IPS-18a (cell line): ENCODE measurements around the gene ASB16.
"Not testable (repeated sequence)": the region's sequence is repeated elsewhere in the genome, so short reads cannot be mapped to it uniquely, and the experiment has no call there.

Source experiments
- H3K27ac ChIP-seq: one replicate; pipeline ENCODE4 v1.5.1; 2013; ENCODE audit warnings: low read length
- H3K27me3 ChIP-seq: one replicate; pipeline ENCODE4 v1.6.1; 2013; ENCODE audit warnings: mild to moderate bottlenecking, low read length; ENCODE audit not compliant: control insufficient read depth, insufficient read depth
- H3K36me3 ChIP-seq: one replicate; pipeline ENCODE4 v1.6.1; 2013; ENCODE audit warnings: low read depth, low read length; ENCODE audit not compliant: control insufficient read depth
- H3K4me1 ChIP-seq: one replicate; pipeline ENCODE4 v1.6.1; 2013; ENCODE audit warnings: low read depth, low read length; ENCODE audit not compliant: control insufficient read depth
- H3K4me3 ChIP-seq: one replicate; pipeline ENCODE4 v1.5.1; 2013; ENCODE audit warnings: low read length
- H3K9ac ChIP-seq: one replicate; pipeline ENCODE4 v1.6.1; 2013; ENCODE audit warnings: mild to moderate bottlenecking, low read length, moderate library complexity
- H3K9me3 ChIP-seq: one replicate; pipeline ENCODE4 v1.6.1; 2013; ENCODE audit warnings: low read depth, low read length; ENCODE audit not compliant: control insufficient read depth

The ASB16 gene, protein sequence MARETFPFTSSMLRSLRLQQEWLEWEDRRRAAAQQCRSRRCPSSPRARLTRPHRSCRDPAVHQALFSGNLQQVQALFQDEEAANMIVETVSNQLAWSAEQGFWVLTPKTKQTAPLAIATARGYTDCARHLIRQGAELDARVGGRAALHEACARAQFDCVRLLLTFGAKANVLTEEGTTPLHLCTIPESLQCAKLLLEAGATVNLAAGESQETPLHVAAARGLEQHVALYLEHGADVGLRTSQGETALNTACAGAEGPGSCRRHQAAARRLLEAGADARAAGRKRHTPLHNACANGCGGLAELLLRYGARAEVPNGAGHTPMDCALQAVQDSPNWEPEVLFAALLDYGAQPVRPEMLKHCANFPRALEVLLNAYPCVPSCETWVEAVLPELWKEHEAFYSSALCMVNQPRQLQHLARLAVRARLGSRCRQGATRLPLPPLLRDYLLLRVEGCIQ

DNA sequence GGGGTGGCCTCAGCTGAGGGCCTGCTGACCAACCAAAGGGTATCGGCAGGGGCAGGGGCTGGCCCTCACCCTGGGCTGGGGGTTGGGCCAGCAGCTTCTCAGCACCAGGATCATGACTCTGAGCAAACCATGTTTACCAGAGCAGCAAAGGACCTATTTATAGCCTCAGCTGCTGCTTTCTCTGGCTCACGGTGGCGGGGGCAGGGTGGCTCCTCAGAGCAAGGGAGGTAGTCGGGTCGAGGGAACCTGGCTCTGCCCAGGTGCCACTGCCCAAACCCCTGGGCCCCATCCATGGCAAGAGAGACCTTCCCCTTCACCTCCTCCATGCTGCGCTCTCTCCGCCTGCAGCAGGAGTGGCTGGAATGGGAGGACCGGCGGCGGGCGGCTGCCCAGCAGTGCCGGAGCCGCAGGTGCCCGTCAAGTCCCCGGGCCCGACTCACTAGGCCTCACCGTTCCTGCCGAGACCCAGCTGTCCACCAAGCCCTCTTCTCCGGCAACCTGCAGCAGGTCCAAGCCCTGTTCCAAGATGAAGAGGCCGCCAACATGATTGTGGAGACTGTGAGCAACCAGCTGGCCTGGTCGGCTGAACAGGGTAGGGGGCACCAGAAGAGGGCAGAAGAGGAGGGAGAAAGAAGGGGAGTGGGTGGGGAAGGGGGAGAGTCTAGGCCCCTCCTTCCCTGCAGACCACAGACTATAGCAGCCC, at the start of gene ASB16:
ASB16 (plus strand) TSS at position 206 of the 703 bp plus-strand sequence; CDS start at position 292, 86 bp downstream.
- H3K4me1 ChIP-seq = peaks cover 8% of the 10 kb centered on the region
- H3K9ac ChIP-seq = peak within 1 kb of the TSS; percentile 4
- no peaks in the 10 kb centered on the region for H3K27me3 ChIP-seq
- no peaks in the 10 kb centered on the region for H3K9me3 ChIP-seq
- H3K36me3 ChIP-seq = no peaks in the 10 kb centered on the region
- no peak within 1 kb of the TSS for H3K27ac ChIP-seq
- H3K4me3 ChIP-seq = no peak within 1 kb of the TSS

DNA sequence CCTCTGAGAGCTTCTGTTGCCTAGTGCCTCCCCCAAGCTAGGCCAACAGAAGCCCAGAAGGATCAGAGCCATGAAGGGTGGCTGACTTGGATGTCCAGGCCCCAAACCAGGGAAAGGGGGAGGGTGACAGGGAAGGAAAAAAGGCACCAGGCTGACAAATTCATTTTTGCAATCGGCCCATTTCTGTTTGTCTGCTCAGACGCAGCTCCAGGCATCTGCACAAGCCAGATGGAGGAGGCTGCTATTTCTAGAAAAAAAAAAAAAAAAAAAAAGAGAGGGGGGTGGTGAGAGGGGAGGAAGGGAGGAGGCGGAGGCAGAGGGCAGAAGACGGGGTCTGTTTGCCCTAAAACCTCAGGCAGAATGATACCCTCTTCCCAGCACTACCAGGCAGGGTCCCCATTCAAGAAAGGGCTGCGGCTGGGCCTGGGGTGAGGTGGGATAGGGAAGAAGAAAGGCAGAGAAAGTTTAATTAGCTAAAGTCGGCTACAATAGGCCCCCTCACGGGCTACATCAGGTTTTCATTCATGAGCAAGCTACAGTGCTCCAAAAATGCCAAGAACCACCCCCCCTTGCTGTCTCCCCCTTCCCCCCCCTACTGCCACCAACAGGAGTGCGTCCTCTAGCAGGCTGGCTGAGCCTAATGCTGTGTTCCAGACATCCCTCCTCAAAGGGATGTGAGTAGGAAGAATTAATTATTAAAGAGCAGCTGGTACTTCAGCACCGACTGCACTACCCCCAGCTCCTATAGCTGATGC, 49.5 kb upstream of the ASB16 start:
- Histone ChIP-seq H3K4me3 (no peak overlapping the region), H3K27ac (no peak overlapping the region), H3K9ac (no peak overlapping the region), H3K27me3 (peaks cover 10% of the 10 kb centered on the region), H3K36me3 (no peaks in the 10 kb centered on the region), H3K4me1 (peaks cover 11% of the 10 kb centered on the region), H3K9me3 (no peaks in the 10 kb centered on the region)

DNA sequence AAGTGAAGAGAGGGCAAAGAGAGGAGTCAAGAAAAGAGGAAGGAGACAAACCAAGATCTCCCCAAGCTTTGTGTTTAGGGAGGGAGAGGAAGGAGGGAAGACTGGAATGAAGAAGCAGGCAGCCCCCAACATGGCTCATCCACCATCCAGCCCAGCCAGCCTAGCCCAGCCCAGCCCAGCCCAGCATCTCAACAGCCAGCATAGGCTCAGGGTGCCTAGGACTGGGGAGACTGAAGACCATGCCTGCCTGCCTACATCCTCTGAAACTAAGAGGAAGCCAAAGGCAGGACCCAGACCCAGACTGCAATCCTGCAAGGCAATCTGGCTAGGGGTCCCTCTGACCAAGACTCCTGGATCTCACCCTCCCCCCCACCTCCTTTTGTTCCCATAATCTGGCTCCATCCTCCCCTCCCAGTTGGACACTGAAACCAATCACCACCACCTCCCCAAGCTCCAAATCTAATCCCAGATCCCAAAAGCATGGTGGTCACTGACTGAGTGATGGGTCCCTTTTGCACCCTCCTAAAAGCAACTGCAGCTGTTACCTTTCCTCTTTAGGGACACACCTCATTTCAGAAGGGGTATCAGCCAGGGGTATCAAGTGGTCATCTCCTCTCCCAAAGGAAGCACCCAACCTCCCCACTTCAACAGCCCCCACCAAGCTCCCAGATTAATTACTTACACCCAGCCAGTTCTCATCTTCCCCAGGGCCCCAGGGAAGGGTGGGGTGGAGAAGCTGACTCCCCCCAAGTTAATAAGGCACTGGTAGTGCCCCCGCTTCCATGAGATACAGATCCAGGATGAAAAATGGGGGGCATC, 48.3 kb upstream of the ASB16 start:
- Histone ChIP-seq H3K9me3 (no peaks in the 10 kb centered on the region), H3K27me3 (peaks cover 10% of the 10 kb centered on the region), H3K27ac (no peak overlapping the region), H3K36me3 (no peaks in the 10 kb centered on the region), H3K9ac (peak overlapping the region; percentile 63), H3K4me1 (peaks cover 11% of the 10 kb centered on the region), H3K4me3 (peak overlapping the region; percentile 73)

DNA sequence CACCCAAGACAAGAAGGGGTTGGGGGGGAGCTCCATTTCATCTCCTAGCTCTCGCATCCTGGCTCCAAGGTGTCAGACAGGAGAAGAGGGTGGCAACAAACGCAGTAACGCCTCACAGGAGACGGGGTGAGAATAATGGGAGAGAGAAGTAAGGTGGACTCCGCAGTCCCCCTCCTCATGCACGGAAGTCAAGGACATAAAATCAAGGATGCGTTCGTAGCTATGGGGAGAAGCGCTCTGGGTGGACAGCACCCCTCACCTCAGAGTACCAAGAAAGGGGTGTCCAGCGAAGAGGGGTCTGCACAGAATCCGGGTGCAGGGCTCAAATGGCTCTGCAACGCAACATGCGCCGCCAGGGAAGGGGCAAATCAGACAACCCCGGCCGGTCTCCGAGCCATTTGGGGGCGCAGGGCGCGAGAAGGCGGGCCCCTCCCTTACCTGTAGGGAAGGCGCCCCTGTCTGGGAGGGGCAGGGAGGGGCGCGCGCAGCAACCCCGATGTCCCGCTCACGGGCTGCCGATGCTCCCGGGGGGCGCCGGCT, 47.6 kb upstream of the ASB16 start:
- peaks cover 10% of the 10 kb centered on the region for H3K27me3 ChIP-seq

DNA sequence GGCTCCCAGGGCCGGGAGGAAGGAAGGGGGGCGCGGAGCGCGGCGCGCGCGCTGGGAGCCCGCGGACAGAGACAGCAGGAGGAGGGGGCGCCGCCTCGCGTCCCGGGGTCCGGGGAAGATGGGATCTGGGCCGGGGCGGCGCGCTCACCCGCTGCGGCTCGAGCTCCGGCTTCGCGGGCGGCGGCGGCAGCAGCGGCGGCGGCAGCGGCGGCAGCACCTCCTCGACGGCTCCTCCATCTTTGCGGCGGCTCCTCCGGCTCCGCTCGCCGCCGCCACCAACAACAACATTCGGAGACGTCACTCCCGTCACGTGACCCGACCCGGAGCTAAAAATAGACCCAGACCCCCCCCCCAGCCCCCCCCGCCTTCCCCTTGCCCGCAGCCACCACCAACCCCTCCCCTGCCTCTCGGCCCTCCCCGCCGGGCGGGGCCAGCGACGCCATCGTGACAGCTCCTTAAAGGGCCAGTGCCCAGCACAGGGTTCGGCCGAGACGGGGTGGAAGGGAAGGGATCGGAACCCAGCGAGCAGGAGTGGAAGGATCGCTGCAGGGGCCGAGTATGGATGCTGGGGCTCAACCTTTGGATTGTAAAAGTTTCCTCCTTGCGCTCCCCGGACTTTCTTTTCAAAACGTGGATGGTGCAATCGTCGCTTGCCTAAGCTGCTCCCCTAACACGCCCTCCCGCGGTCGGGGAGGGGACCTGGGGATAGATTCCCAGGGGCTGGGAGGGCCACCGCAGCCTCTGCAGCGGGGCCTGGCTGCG, 47.0 kb upstream of the ASB16 start, which contains the start of gene HDAC5:
HDAC5 (minus strand) TSS at position 286 of the 762 bp plus-strand sequence. CDS start 6,126 bp downstream, outside the sequence.
- Histone ChIP-seq H3K9me3 (no peaks in the 10 kb centered on the region), H3K9ac (peak within 1 kb of the TSS; percentile 82), H3K36me3 (no peaks in the 10 kb centered on the region), H3K4me3 (peak within 1 kb of the TSS; percentile 82), H3K27ac (no peak within 1 kb of the TSS), H3K4me1 (peaks cover 7% of the 10 kb centered on the region), H3K27me3 (peaks cover 10% of the 10 kb centered on the region)

More for the DNA sequence above, 47.6 kb upstream of the ASB16 start:
- H3K4me1 ChIP-seq = peaks cover 11% of the 10 kb centered on the region
- peak overlapping the region; percentile 63 for H3K9ac ChIP-seq
- no peak overlapping the region for H3K27ac ChIP-seq
- no peaks in the 10 kb centered on the region for H3K36me3 ChIP-seq
- H3K9me3 ChIP-seq = no peaks in the 10 kb centered on the region
- H3K4me3 ChIP-seq = peak overlapping the region; percentile 73

DNA sequence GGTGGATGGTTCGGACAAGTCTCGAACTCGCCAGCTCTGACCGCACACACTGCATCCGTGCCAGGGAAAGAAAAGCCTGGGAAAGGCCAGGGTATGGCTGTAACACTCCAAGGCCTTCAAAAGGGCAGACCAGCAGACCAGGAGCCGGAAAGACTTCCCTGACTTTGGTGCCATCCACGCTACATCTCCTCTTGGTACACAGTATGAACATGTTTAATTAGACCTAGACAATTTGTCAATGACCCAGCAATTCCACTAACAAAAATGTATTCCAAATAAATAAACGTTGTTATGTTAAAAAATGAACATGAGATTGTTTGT, 46.4 kb upstream of the ASB16 start:
- no peaks in the 10 kb centered on the region for H3K9me3 ChIP-seq
- peaks cover 10% of the 10 kb centered on the region for H3K27me3 ChIP-seq
- no peaks in the 10 kb centered on the region for H3K36me3 ChIP-seq
- peak overlapping the region; percentile 82 for H3K9ac ChIP-seq
- peak overlapping the region; percentile 82 for H3K4me3 ChIP-seq
- no peak overlapping the region for H3K27ac ChIP-seq
- H3K4me1 ChIP-seq = peaks cover 7% of the 10 kb centered on the region

DNA sequence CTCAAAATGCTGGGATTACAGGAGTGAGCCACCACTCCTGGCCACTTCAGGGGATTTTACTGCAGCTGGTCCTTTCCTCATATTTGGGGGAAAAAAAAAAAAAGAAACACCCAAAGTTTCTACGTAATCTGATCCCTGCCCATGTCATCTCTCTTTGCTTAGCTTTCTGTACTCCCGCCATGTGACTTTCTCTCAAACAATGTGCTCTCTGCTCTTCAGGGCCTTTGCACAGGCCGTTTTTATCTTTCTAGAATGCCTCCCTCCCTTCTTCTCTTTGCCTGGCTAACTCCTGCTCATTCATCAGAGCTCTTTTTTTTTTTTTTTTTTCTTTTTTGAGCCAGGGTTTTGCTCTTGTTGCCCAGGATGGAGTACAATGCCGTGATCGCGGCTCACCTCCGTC, 42.1 kb upstream of the ASB16 start:
- no peaks in the 10 kb centered on the region for H3K36me3 ChIP-seq
- no peak overlapping the region for H3K27ac ChIP-seq
- no peaks in the 10 kb centered on the region for H3K9me3 ChIP-seq
- H3K27me3 ChIP-seq = no peaks in the 10 kb centered on the region
- no peaks in the 10 kb centered on the region for H3K4me1 ChIP-seq
- H3K9ac ChIP-seq = no peak overlapping the region
- no peak overlapping the region for H3K4me3 ChIP-seq

DNA sequence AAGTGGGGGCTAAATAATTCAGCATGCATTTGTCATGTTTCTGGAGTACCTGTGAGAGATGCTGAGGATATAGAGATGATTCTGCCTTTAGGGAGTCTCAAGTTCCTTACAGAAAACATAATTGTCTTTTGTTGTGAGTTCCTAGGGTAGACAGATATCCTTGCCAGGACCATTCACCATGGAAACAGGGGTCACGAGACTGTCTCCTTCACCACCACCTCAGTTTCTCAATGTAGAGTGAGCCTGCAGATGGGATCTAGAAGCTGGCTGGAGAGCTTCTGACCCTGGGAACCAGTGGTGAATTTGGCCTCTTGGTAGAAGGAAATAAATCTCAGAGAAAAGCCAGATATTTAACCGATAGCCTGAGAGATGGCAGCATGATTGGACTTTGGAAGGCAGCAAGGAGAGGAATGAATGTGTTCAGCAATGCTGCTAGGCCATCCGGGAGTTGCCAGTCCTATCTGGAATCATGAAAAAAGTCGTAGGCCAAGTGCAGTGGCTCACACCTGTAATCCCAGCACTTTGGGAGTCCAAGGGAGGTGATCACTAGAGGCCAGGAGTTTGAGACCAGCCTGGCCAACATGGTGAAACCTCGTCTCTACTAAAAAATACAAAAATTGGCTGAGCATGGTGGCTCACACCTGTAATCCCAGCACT, 39.7 kb upstream of the ASB16 start:
- H3K27ac ChIP-seq = no peak overlapping the region
- no peaks in the 10 kb centered on the region for H3K27me3 ChIP-seq
- H3K4me1 ChIP-seq = no peaks in the 10 kb centered on the region
- H3K9me3 ChIP-seq = no peaks in the 10 kb centered on the region
- H3K4me3 ChIP-seq = no peak overlapping the region
- no peak overlapping the region for H3K9ac ChIP-seq
- no peaks in the 10 kb centered on the region for H3K36me3 ChIP-seq

DNA sequence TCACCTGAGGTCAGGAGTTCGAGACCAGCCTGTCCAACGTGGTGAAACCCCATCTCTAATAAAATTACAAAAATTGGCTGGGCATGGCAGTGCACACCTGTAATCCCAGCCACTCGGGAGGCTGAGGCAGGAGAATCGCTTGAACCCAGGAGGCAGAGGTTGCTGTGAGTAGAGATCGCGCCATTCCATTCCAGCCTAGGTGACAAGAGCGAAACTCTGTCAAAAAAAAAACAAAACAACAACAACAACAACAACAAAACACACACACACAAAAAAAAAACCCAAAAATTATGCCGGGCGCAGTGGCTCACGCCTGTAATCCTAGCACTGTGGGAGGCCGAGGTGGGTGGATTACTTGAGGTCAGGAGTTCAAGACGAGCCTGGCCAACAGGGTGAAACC, 39.1 kb upstream of the ASB16 start:
- H3K27ac ChIP-seq = not testable (repeated sequence)

DNA sequence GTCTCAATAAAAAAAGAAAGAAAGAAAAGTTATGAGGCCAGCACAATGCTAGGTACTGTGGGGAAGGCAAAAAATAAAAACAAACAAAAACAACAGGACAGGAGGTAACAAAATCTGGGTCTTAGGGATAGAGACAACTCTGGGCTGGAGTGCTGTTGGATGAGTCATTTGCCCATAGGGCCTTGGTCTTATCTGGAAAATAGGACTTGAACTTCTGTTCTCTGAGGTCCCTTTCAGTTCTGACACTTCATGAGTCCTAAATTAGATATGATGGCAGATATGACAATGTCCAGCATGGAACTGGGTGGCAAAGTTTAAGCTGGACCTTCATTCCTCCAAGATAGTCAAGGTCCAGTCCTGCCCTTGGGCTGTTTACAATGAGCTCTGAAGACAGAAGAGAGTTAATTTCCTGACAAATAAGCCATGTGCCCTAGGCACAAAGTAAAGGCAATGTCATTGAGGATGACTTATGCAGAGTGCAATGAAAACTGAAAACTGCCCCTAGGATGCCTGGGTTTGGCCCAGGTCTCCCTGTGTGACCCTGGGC, 38.2 kb upstream of the ASB16 start:
- no peaks in the 10 kb centered on the region for H3K36me3 ChIP-seq
- no peak overlapping the region for H3K4me3 ChIP-seq
- no peak overlapping the region for H3K27ac ChIP-seq
- no peaks in the 10 kb centered on the region for H3K27me3 ChIP-seq
- no peaks in the 10 kb centered on the region for H3K4me1 ChIP-seq
- no peak overlapping the region for H3K9ac ChIP-seq
- no peaks in the 10 kb centered on the region for H3K9me3 ChIP-seq

More for the DNA sequence above, 39.1 kb upstream of the ASB16 start:
- H3K4me1 ChIP-seq, H3K4me3 ChIP-seq, H3K9ac ChIP-seq, H3K27me3 ChIP-seq, H3K36me3 ChIP-seq, H3K9me3 ChIP-seq: not testable (repeated sequence)
